GM21423 (cell line): ENCODE measurements around the gene WSCD1.

Experiments used
- ATAC-seq: cut with Tn5 transposase; IDR thresholded peaks from one replicate; pipeline ENCODE4 v1.9.1; 2021; ENCODE audit warnings: mild to moderate bottlenecking, moderate library complexity; ENCODE audit not compliant: unreplicated experiment

Gene WSCD1

DNA sequence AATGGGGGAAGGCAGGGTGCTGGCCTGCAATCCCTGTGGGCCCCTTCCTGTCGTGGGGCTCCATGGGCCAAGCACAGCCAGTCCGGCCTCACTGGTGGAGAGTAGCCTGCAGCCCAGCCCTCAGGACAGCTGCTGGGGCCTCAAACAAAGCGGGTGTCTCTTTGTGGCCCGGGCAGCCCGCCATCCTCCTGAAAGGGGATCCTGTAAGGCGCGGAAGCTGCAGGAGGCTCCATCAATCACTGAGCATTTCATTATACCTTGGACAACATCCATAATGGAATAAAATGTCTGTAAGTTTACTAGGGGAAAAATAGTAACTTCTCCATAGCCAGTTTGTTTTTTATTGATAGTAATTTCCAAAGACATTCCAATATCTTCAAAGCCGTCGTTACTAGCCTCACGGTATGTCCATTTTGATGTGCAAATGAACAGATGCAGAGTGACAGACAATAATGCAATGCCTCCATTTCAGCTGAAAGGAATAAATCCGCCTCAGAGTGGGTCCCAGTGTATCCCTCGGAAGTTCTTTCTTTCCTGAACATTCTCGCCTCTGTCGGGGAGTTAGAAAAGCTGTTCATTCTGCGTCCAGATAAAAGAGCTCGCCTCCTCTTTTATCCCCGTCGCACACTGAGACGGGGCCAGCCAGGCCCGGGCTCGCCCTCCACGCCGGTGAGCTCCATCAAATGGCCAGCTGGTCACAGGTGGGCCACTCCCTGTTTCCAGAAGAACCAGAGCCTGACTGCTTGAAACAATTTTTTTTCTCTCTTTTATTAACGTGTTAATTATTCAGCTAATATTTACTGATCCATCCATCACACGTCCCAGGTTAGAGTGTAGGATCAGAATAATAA lies 14.4 kb downstream of the WSCD1 start:
- ATAC-seq = no peak

GRCh38 chr17:6085812-6086211 lies 15.6 kb downstream of the WSCD1 start:
- ATAC-seq = no peak

DNA sequence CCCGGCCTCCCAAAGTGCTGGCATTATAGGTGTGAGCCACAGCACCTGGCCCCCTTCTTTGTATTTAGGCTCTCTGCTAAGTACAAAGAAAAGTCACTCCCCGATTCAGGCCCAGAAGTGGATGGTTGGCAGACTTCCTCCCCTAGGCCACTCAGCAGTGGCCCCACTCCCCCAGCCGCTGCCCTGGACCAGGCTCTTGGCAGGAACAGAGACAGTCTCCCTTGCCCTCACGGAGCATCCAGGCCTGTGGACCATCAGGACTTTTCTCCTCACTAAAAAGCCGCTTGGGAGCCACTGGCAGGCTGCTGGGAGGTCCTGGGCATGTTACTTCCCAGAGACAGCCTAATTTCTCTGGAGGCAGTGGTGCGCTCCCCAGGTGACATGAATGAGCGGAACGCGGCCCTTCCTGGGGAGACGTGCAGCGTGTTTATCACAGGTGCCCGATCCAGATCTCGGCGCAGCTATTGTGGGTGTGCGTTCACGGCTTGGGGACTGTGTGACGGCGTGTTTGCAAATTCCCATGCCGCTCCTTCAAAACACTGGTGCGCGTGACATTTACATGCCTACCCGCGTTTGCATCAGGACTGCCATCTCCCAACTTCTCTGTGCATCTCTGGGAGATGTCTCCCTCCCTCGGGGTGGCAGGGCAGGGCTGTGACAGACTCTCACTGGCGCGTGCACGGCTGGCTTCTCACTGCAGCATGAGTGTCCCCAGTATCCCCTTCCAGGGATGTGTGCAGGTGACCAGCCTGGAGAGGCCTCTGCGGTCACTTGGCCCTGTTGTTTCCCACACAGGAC lies 16.6 kb downstream of the WSCD1 start:
- no peak for ATAC-seq

- no peak for ATAC-seq
Measured at GRCh38 chr17:6088141-6088540, 18.0 kb downstream of the WSCD1 start.

- no peak for ATAC-seq
Measured at GRCh38 chr17:6090253-6090652, 20.1 kb downstream of the WSCD1 start.

GRCh38 chr17:6092182-6092902 lies 22.2 kb downstream of the WSCD1 start:
- ATAC-seq = no peak

DNA sequence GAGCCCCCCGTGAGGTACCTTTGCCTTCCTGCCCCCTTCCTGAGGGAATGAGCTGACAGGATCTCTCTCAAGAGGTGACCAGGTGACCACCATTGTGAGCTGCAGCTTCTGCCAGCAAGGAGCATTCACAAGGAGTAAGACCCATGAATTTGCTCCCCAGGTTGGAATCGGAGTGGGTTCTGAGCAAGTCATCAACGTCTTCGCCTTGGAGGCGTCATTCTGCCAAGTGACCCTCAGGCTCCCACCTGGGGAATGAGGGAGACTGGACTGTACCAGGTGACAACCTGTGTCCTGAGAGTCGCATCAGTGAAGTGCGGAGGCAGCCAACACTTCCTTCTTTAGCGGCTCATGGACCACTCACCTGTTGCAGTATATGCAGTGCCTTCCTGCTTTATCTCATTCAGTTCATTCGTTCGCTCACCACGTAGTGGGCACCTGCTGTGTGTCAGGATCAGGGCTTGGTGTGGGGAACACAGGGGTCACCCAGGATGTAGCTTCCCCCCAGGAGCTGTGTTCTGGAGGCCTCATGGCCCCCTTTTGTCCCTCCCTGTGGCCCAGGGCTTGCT lies 22.8 kb downstream of the WSCD1 start:
- ATAC-seq = no peak

DNA sequence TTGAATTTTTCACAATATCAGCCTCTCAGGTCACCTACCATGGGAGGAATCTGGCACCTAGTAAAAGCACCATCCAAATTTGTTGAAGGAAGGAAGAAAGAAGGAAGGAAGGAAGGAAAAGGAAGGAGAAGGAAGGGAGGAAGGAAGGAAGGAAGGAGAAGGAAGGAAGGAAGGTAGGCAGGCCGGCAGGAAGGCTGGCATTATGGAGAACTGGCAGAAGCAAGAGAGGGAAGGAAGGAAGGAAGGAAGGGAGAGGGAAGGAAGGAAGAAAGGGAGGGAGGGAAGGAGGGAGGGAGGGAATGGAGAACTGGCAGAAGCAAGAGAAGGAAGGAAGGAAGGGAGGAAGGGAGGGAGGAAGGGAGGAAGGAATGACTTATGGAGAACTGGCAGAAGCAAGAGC lies 24.3 kb downstream of the WSCD1 start:
- no peak for ATAC-seq

- no peak for ATAC-seq
Measured at GRCh38 chr17:6094926-6095325, 24.7 kb downstream of the WSCD1 start.

DNA sequence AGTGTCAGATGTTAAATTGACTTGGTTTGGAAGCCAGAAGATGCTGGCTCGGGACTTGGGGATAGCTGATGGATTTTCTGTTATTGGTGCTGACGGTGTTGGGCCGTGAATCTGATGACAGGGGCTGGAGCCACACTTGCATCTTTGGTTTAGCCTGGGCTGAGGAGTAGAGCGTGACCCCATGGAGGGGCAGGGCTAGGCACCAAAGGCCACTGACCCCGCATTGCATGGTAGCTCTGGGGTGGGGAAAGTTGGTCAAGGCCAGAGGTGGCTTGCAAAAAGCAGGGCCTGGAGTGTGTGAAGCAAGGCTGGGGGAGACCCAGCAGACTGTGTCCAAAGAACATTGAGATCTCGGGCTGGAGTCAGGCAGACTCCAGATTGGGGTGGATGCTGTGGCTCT lies 25.3 kb downstream of the WSCD1 start:
- ATAC-seq = no peak

DNA sequence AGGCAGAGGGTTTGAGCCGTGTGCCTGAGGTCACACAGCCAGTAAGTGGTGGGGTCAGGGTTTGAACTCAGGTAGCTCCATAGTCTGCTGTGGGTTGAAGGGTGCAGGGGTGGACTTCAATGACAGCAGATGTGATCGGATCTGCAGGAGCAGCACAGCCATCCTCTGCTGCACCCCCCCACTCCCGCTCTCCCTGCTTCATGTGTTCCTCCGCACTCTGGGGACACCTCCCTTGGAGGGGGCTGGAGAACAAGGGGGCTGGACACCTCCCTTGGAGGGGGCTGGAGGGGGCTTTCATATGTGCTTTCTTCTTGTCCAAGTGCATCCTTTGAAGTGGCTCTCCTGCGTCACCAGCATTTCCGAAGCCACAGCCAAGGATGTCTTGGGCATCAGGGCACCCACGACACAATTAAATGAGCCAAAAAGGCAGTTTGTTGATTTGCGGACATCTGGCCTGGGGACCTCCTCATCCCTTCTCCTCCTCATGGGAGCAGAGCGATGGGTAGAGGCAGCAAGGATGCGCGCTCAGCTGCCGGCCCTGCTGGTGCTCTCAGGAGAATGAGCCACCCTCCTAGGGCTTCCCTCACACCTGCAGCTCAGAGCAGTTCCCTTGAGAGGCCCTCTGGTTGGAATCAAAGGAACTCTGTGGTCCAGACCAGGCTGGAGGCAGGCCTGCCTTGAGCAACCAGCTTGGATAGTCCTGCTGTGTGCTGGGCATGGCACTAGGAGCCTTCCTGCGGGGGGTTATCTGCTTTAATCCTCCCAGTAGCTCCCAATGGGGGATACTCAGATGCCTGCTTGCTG lies 26.2 kb downstream of the WSCD1 start:
- no peak for ATAC-seq

DNA sequence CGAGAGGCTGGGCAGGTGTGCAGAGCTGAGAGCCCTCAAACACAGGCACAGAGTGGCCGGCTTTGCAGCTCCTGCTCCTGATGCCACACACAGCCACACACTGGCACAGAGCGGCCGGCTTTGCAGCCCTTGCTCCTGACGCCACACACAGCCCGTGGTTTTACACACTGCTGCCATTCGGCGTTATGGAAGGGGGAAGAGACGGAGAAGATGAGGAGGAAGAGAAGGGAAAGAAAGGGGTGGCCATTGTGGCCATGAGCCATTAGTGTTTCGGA lies 26.8 kb downstream of the WSCD1 start:
- no peak for ATAC-seq

- ATAC-seq = no peak
Measured at GRCh38 chr17:6098050-6098822, 28.1 kb downstream of the WSCD1 start.

DNA sequence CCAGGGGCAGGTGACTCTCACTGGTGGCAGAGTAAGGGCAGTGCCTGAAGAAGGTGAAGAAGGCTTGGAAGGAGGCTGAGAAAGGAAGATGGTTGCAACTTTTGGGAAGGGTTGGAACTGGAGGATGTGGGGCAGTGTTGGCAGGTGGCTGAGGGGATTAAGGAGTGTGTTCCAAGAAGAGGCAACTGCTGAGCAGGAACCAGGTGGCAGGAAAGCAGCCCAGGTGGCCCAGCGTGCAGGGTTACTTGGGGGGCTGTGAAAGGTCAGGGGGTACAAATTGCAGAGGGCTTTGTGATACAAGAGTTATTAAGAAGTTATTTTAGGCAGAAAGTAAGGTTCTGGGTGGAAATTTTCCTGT lies 28.6 kb downstream of the WSCD1 start:
- ATAC-seq = no peak

GRCh38 chr17:6099492-6099891 lies 29.3 kb downstream of the WSCD1 start:
- no peak for ATAC-seq

DNA sequence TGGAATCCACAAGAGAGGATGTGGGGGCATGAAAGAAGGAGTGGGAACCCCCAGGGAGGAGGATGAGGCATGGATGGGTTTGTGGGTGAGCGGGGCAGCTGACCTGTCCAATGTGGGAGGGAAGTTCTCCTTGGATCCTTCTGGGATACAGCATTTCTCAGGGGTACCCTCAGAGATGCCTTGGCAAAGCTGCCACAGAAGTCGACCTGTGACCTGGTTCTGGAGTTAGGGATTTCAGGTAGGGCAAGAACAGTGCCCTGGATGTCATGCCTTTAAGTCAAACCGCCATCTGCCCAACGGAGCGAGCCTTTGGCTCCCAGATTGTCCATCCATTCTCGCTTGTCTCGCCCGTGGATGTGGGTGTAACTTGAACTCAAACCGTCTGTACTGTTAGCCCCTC lies 30.0 kb downstream of the WSCD1 start:
- ATAC-seq = no peak

DNA sequence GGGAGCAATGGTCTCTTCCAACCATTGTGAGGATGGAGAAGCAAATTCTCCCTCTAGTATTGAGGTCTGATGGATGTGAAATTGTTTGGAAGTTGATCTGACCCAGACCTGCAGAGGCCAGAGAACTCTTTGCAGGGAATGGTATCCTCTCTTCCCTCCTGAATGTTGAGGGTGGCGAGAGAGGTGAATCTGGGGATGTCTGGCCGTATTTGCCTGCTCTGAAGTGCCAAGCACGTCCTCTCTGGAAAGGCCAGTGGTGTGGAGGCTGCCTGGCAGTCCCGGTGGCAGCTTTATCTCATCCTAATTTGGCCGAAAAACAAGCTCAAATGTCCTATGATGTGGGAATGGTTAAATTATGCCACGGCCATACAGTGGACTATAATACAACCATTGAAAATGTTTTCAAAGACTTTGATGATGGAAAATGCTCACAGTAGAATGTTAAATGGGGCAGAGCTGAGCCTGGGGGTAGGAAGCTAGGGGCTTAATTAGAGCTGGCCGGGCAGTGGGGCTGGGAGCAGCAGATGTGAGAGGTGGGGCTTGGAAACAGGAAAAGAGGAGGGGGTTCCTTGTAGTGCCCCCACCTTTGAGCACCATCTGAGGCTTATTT lies 30.8 kb downstream of the WSCD1 start:
- no peak for ATAC-seq

GRCh38 chr17:6101706-6102105 lies 31.5 kb downstream of the WSCD1 start:
- ATAC-seq = no peak

GRCh38 chr17:6102615-6103014 lies 32.4 kb downstream of the WSCD1 start:
- ATAC-seq = no peak
